ENCODE results near the gene VN1R5. TPM values are rescaled to one million over a fixed set of nuclear protein-coding genes. Genes with fewer than 3 reads are reported as not detected.
"Not testable (repeated sequence)": the region's sequence is repeated elsewhere in the genome, so short reads cannot be mapped to it uniquely, and the experiment has no call there.

Gene VN1R5
- under 1 TPM in 1 of 2 donors, not detected in 1; 0.62 TPM for total RNA-seq

DNA sequence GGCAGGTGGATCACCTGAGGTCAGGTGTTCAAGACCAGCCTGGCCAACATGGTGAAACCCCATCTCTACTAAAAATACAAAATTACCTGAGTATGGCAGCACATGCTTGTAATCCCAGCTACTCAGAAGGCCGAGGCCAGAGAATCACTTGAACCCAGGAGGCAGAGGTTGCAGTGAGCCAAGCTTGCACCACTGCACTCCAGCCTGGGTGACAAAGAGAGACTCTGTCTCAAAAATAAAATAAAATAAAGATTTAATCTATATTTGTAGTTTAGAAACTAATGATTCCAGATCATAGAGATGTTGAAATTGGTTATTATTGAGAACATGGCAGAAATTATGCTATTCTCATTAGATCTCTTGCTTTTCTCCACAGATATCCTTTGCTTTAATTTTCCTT is at the start of gene VN1R5:
VN1R5 (plus strand) TSS at position 301 of the 400 bp plus-strand sequence.
- WGBS, result 76% methylated on average over 1 of the region's 1 CpG
- DNase-seq (ENCODE audit: low spot score); intact Hi-C loops (cut with DNase I): not testable (repeated sequence)

DNA sequence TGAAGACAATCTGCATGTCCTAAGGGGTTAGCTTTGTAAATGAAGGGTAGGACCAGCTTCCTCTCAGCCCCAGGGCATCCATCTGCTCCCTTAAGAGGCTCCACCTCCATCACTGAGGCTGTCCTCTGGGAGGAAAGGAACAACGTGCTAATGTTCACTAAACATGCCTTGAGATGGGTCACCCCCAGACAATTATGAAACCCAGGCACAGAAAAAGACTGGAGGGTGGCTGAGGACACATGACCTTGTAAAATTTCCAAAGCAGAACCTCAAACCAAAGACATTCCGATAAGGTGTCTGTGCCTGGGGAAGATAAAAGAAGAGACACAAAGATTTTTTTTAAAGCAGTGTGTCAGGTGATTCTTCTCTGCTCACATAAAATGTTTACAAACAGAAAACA is 46.5 kb upstream of the VN1R5 start:
- no peaks in the 10 kb centered on the region for H3K4me1 ChIP-seq (replicated peaks)
- no peak overlapping the region for H3K4me3 ChIP-seq
- WGBS, result 42% methylated on average over 2 of the region's 2 CpGs
- intact Hi-C loops (cut with DNase I), result no loop called here
- no peaks in the 10 kb centered on the region for H3K9me3 ChIP-seq
- H3K27ac ChIP-seq, result no peak overlapping the region
- TF ChIP-seq, protein P1, sequence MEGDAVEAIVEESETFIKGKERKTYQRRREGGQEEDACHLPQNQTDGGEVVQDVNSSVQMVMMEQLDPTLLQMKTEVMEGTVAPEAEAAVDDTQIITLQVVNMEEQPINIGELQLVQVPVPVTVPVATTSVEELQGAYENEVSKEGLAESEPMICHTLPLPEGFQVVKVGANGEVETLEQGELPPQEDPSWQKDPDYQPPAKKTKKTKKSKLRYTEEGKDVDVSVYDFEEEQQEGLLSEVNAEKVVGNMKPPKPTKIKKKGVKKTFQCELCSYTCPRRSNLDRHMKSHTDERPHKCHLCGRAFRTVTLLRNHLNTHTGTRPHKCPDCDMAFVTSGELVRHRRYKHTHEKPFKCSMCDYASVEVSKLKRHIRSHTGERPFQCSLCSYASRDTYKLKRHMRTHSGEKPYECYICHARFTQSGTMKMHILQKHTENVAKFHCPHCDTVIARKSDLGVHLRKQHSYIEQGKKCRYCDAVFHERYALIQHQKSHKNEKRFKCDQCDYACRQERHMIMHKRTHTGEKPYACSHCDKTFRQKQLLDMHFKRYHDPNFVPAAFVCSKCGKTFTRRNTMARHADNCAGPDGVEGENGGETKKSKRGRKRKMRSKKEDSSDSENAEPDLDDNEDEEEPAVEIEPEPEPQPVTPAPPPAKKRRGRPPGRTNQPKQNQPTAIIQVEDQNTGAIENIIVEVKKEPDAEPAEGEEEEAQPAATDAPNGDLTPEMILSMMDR (IDR thresholded peaks at IDR 0.05), result no peak
- TF ChIP-seq POLR2AphosphoS5 (IDR thresholded peaks at IDR 0.05) (no peak), POLR2A (IDR thresholded peaks at IDR 0.05) (no peak)
- no peaks in the 10 kb centered on the region for H3K36me3 ChIP-seq
- DNase-seq (ENCODE audit: low spot score), result no peak
- no peaks in the 10 kb centered on the region for H3K27me3 ChIP-seq (replicated peaks; ENCODE audit: insufficient read depth)

More for the DNA sequence above, at the start of gene VN1R5:
- H3K9me3 ChIP-seq; H3K27ac ChIP-seq; H3K27me3 ChIP-seq (replicated peaks; ENCODE audit: insufficient read depth); H3K36me3 ChIP-seq; H3K4me3 ChIP-seq; H3K4me1 ChIP-seq (replicated peaks): not testable (repeated sequence)

DNA sequence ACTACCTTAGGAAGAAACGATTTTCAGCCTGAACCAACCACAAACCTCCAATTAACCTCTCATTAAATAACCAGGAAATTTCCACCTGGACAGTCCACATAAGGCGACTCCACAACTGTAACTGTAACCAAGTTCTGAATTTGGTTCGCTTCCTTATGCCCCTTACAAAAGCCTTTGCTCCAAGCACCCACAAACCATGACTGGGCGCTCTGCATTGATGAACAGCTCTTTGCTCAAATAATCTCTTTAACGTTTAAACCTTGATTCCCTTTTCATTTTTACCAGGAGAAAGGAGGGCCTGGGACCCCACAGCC is 45.9 kb upstream of the VN1R5 start:
- Histone ChIP-seq H3K27ac (peak overlapping the region; percentile 59 to 78), H3K4me1 (replicated peaks) (no peaks in the 10 kb centered on the region), H3K36me3 (no peaks in the 10 kb centered on the region), H3K4me3 (peak overlapping the region; percentile 80 to 82), H3K27me3 (replicated peaks; ENCODE audit: insufficient read depth) (no peaks in the 10 kb centered on the region), H3K9me3 (no peaks in the 10 kb centered on the region)
- intact Hi-C loops (cut with DNase I), result loop anchor here (10.0 kb wide), 1 partner anchor 105 kb away; the partner anchor contains the start of gene ZNF669
- DNase-seq (ENCODE audit: low spot score), result no peak
- WGBS, result 4% methylated on average over 5 of the region's 5 CpGs
- TF ChIP-seq, protein P1 (IDR thresholded peaks at IDR 0.05), result no peak
- TF ChIP-seq POLR2A (IDR thresholded peaks at IDR 0.05), result no peak
- TF ChIP-seq POLR2AphosphoS5 (IDR thresholded peaks at IDR 0.05), result no peak

DNA sequence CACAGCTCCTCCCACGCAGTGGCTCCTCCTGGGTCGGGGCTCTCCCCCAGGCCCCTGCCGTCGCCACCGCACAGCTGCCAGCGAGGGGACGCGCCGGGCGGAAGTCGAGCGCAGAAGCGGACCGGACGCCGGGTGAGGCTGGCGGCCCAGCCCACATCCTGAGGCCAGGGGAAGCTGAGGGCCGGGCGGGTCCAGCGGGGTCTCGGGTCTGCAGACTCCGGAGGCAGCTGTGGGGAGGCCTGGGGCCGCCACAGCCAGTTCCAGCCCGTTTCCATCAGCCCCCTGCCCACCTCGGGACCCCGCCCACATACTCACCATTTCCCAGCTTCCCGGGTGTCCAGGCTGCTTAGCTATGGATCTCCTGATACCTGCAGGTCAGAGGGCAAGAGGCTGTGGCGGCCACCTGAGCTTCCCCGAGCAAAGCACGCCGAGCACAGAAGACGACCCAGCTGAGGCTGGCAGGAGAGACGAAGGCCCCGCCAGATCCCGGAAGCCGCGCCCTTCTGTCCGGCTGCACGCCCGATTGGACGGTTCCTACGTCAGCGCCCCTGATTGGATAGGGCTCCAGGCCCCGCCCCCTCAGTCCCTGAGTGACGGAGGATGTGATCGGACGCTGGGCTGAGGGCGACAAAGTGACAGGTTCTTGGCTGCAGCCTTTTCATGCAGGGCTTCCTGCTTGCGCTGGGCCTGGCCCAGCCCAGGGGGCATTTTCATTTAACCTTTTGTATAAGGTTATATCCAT is 45.3 kb upstream of the VN1R5 start:
- no peaks in the 10 kb centered on the region for H3K27me3 ChIP-seq (replicated peaks; ENCODE audit: insufficient read depth)
- peak overlapping the region; percentile 80 to 82 for H3K4me3 ChIP-seq
- H3K36me3 ChIP-seq, result no peaks in the 10 kb centered on the region
- H3K27ac ChIP-seq, result peak overlapping the region; percentile 59 to 78
- no peaks in the 10 kb centered on the region for H3K4me1 ChIP-seq (replicated peaks)
- TF ChIP-seq POLR2A (IDR thresholded peaks at IDR 0.05) (peak; percentile 78), POLR2AphosphoS5 (IDR thresholded peaks at IDR 0.05) (peak; percentile 93)
- TF ChIP-seq, protein P1 (IDR thresholded peaks at IDR 0.05), result no peak
- peak; percentile 98 for DNase-seq (ENCODE audit: low spot score)
- intact Hi-C loops (cut with DNase I), result loop anchor here (10.0 kb wide), 1 partner anchor 106 kb away; the partner anchor contains the start of gene ZNF669
- under 1% methylated on average over 45 of the region's 49 CpGs for WGBS
- H3K9me3 ChIP-seq, result no peaks in the 10 kb centered on the region

DNA sequence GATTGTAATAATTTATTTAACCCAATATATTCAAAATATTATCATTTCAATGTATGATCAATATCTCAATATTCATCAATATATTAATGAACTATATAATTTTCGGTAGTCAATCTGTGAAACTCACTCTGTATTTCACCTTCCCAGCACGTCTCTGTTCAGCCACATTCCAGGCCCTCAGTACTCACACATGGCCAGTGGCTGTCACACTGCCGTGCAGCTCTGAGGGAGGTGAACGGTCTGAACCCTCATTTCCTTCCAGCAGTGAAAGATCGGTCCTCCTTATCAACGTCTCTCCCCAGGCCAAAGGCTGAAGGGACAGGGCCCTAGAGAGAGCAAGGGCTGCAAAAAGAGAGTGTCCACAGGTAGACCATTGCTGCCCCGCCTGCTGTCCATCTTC is 44.5 kb upstream of the VN1R5 start:
- H3K36me3 ChIP-seq, result no peaks in the 10 kb centered on the region
- no peak overlapping the region for H3K27ac ChIP-seq
- H3K4me3 ChIP-seq, result no peak overlapping the region
- H3K9me3 ChIP-seq, result no peaks in the 10 kb centered on the region
- H3K27me3 ChIP-seq (replicated peaks; ENCODE audit: insufficient read depth), result no peaks in the 10 kb centered on the region
- WGBS, result 73% methylated on average over 7 of the region's 7 CpGs
- TF ChIP-seq, protein P1 (IDR thresholded peaks at IDR 0.05), result no peak
- TF ChIP-seq POLR2AphosphoS5 (IDR thresholded peaks at IDR 0.05) (no peak), POLR2A (IDR thresholded peaks at IDR 0.05) (no peak)
- DNase-seq (ENCODE audit: low spot score), result no peak
- H3K4me1 ChIP-seq (replicated peaks), result no peaks in the 10 kb centered on the region
- intact Hi-C loops (cut with DNase I), result loop anchor here (10.0 kb wide), 1 partner anchor 107 kb away; the partner anchor contains the start of gene ZNF669
